Tibial nerve (tissue), 4 donors: ENCODE data around the gene PSD4.

Source experiments
- EP300 ChIP-seq, 2 donors: sonication (generic); formaldehyde crosslinking; IDR thresholded peaks; one replicate each; pipeline ENCODE4 v1.6.1; 2017; ENCODE audit warnings: antibody characterized with exemption in 2 of 2, mild to moderate bottlenecking in 1 of 2
- TF ChIP-seq, protein P1 (sequence below), 5 experiments: fragments of 200-600 bp in 3 of 5; fragments of 450-650 bp in 2 of 5; sonication (generic) in 3 of 5; IDR thresholded peaks; one replicate each; pipeline ENCODE4 v1.5.1; 2016 to 2019; ENCODE audit warnings: antibody characterized with exemption in 5 of 5, mild to moderate bottlenecking in 3 of 5, moderate library complexity in 2 of 5

GRCh38 chr2:113181258-113182051, 7.7 kb downstream of the PSD4 start:
- TF ChIP-seq, protein P1, sequence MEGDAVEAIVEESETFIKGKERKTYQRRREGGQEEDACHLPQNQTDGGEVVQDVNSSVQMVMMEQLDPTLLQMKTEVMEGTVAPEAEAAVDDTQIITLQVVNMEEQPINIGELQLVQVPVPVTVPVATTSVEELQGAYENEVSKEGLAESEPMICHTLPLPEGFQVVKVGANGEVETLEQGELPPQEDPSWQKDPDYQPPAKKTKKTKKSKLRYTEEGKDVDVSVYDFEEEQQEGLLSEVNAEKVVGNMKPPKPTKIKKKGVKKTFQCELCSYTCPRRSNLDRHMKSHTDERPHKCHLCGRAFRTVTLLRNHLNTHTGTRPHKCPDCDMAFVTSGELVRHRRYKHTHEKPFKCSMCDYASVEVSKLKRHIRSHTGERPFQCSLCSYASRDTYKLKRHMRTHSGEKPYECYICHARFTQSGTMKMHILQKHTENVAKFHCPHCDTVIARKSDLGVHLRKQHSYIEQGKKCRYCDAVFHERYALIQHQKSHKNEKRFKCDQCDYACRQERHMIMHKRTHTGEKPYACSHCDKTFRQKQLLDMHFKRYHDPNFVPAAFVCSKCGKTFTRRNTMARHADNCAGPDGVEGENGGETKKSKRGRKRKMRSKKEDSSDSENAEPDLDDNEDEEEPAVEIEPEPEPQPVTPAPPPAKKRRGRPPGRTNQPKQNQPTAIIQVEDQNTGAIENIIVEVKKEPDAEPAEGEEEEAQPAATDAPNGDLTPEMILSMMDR (IDR thresholded peaks at IDR 0.05) = no peak
- TF ChIP-seq EP300 (IDR thresholded peaks at IDR 0.05) = no peak
